Measurements from ENCODE around the gene ZNF385B.
A peak's percentile ranks its signal among the peaks of the same experiment; 100 is the strongest.

Gene ZNF385B

GRCh38 chr2:179580378-179581146, 280.9 kb downstream of the ZNF385B start:
- no peaks in the 10 kb centered on the region for H3K27me3 ChIP-seq (ENCODE audit: insufficient read depth, low read length, poor library complexity)
- H3K23ac ChIP-seq (ENCODE audit: low read length) = no peak overlapping the region
- H3K79me1 ChIP-seq (ENCODE audit: low read length) = no peaks in the 10 kb centered on the region
- H3K4ac ChIP-seq (ENCODE audit: low read depth, low read length) = no peak overlapping the region
- no peak overlapping the region for H3K56ac ChIP-seq (ENCODE audit: low read length)
- H3K4me2 ChIP-seq (ENCODE audit: low read length) = no peak overlapping the region
- no peaks in the 10 kb centered on the region for H3K4me1 ChIP-seq (ENCODE audit: control insufficient read depth, low read depth, low read length)
- no peak overlapping the region for H2AK5ac ChIP-seq (ENCODE audit: low read length)
- H3K36me3 ChIP-seq (ENCODE audit: control insufficient read depth, insufficient read depth, low read length) = no peaks in the 10 kb centered on the region
- no peak overlapping the region for H3K18ac ChIP-seq (ENCODE audit: low read length)
- no peak overlapping the region for H4K5ac ChIP-seq (ENCODE audit: low read length)
- peak; percentile 25 for DNase-seq
- no peak overlapping the region for H3K4me3 ChIP-seq (ENCODE audit: low read length)
- no CpG with 5 or more reads among the region's 4 CpGs for WGBS (ENCODE audit: extremely low coverage, insufficient coverage, low lambda C conversion rate)
- H2BK15ac ChIP-seq (replicated peaks; ENCODE audit: low read depth) = no peak overlapping the region
- no peak overlapping the region for H4K8ac ChIP-seq (ENCODE audit: low read depth, low read length)
- no peak overlapping the region for H2BK5ac ChIP-seq (ENCODE audit: low read length)
- H3K79me2 ChIP-seq (ENCODE audit: control insufficient read depth, insufficient read depth, low read length) = no peaks in the 10 kb centered on the region
- H2BK120ac ChIP-seq (ENCODE audit: low read depth, low read length) = no peak overlapping the region
- H3K9ac ChIP-seq (ENCODE audit: low read length) = no peak overlapping the region
- H3K27ac ChIP-seq (ENCODE audit: low read depth, low read length) = no peak overlapping the region

- Histone ChIP-seq H2BK120ac (ENCODE audit: low read depth, low read length) (no peak overlapping the region), H3K9ac (ENCODE audit: low read length) (no peak overlapping the region), H3K18ac (ENCODE audit: low read length) (no peak overlapping the region), H2BK15ac (replicated peaks; ENCODE audit: low read depth) (no peak overlapping the region), H4K5ac (ENCODE audit: low read length) (no peak overlapping the region), H3K4ac (ENCODE audit: low read depth, low read length) (no peak overlapping the region), H3K4me1 (ENCODE audit: control insufficient read depth, low read depth, low read length) (no peaks in the 10 kb centered on the region), H3K27me3 (ENCODE audit: insufficient read depth, low read length, poor library complexity) (no peaks in the 10 kb centered on the region), H3K56ac (ENCODE audit: low read length) (no peak overlapping the region), H3K79me2 (ENCODE audit: control insufficient read depth, insufficient read depth, low read length) (no peaks in the 10 kb centered on the region), H4K8ac (ENCODE audit: low read depth, low read length) (no peak overlapping the region), H3K4me3 (ENCODE audit: low read length) (no peak overlapping the region), H2BK5ac (ENCODE audit: low read length) (no peak overlapping the region), H3K36me3 (ENCODE audit: control insufficient read depth, insufficient read depth, low read length) (no peaks in the 10 kb centered on the region), H3K23ac (ENCODE audit: low read length) (no peak overlapping the region), H3K4me2 (ENCODE audit: low read length) (no peak overlapping the region), H2AK5ac (ENCODE audit: low read length) (no peak overlapping the region), H3K79me1 (ENCODE audit: low read length) (no peaks in the 10 kb centered on the region), H3K27ac (ENCODE audit: low read depth, low read length) (no peak overlapping the region)
- no peak for DNase-seq
These were observed 281.6 kb downstream of the ZNF385B start for GRCh38 chr2:179579800-179580199.

- H3K56ac ChIP-seq (ENCODE audit: low read length) = no peak overlapping the region
- no peak overlapping the region for H2BK120ac ChIP-seq (ENCODE audit: low read depth, low read length)
- no peak for DNase-seq
- H3K4me2 ChIP-seq (ENCODE audit: low read length) = no peak overlapping the region
- H3K4me3 ChIP-seq (ENCODE audit: low read length) = no peak overlapping the region
- H3K4ac ChIP-seq (ENCODE audit: low read depth, low read length) = no peak overlapping the region
- no peak overlapping the region for H3K23ac ChIP-seq (ENCODE audit: low read length)
- no peaks in the 10 kb centered on the region for H3K4me1 ChIP-seq (ENCODE audit: control insufficient read depth, low read depth, low read length)
- H3K79me1 ChIP-seq (ENCODE audit: low read length) = no peaks in the 10 kb centered on the region
- no peaks in the 10 kb centered on the region for H3K36me3 ChIP-seq (ENCODE audit: control insufficient read depth, insufficient read depth, low read length)
- no peak overlapping the region for H3K9ac ChIP-seq (ENCODE audit: low read length)
- WGBS (ENCODE audit: extremely low coverage, insufficient coverage, low lambda C conversion rate) = no CpG with 5 or more reads among the region's 2 CpGs
- H2AK5ac ChIP-seq (ENCODE audit: low read length) = no peak overlapping the region
- no peak overlapping the region for H3K18ac ChIP-seq (ENCODE audit: low read length)
- H2BK5ac ChIP-seq (ENCODE audit: low read length) = no peak overlapping the region
- H4K8ac ChIP-seq (ENCODE audit: low read depth, low read length) = no peak overlapping the region
- H3K79me2 ChIP-seq (ENCODE audit: control insufficient read depth, insufficient read depth, low read length) = no peaks in the 10 kb centered on the region
- no peaks in the 10 kb centered on the region for H3K27me3 ChIP-seq (ENCODE audit: insufficient read depth, low read length, poor library complexity)
- H2BK15ac ChIP-seq (replicated peaks; ENCODE audit: low read depth) = no peak overlapping the region
- H4K5ac ChIP-seq (ENCODE audit: low read length) = no peak overlapping the region
- H3K27ac ChIP-seq (ENCODE audit: low read depth, low read length) = no peak overlapping the region
These were observed 283.1 kb downstream of the ZNF385B start for GRCh38 chr2:179578171-179578916.

- no peaks in the 10 kb centered on the region for H3K79me2 ChIP-seq (ENCODE audit: control insufficient read depth, insufficient read depth, low read length)
- H4K8ac ChIP-seq (ENCODE audit: low read depth, low read length) = no peak overlapping the region
- H3K4me2 ChIP-seq (ENCODE audit: low read length) = no peak overlapping the region
- no peak overlapping the region for H3K18ac ChIP-seq (ENCODE audit: low read length)
- no peak overlapping the region for H3K4me3 ChIP-seq (ENCODE audit: low read length)
- H2BK120ac ChIP-seq (ENCODE audit: low read depth, low read length) = no peak overlapping the region
- H3K4me1 ChIP-seq (ENCODE audit: control insufficient read depth, low read depth, low read length) = no peaks in the 10 kb centered on the region
- H3K23ac ChIP-seq (ENCODE audit: low read length) = no peak overlapping the region
- no peak overlapping the region for H2AK5ac ChIP-seq (ENCODE audit: low read length)
- H3K27ac ChIP-seq (ENCODE audit: low read depth, low read length) = no peak overlapping the region
- no peaks in the 10 kb centered on the region for H3K36me3 ChIP-seq (ENCODE audit: control insufficient read depth, insufficient read depth, low read length)
- no peak overlapping the region for H3K9ac ChIP-seq (ENCODE audit: low read length)
- no peak overlapping the region for H3K4ac ChIP-seq (ENCODE audit: low read depth, low read length)
- H3K56ac ChIP-seq (ENCODE audit: low read length) = no peak overlapping the region
- H3K79me1 ChIP-seq (ENCODE audit: low read length) = no peaks in the 10 kb centered on the region
- H4K5ac ChIP-seq (ENCODE audit: low read length) = no peak overlapping the region
- H2BK5ac ChIP-seq (ENCODE audit: low read length) = no peak overlapping the region
- H3K27me3 ChIP-seq (ENCODE audit: insufficient read depth, low read length, poor library complexity) = no peaks in the 10 kb centered on the region
- no peak for DNase-seq
- WGBS (ENCODE audit: extremely low coverage, insufficient coverage, low lambda C conversion rate) = no CpG with 5 or more reads among the region's 3 CpGs
- no peak overlapping the region for H2BK15ac ChIP-seq (replicated peaks; ENCODE audit: low read depth)
These were observed 287.3 kb downstream of the ZNF385B start for GRCh38 chr2:179574061-179574519.

GRCh38 chr2:179572544-179572943, 288.9 kb downstream of the ZNF385B start:
- WGBS (ENCODE audit: extremely low coverage, insufficient coverage, low lambda C conversion rate) = no CpG with 5 or more reads among the region's 2 CpGs
- H3K56ac ChIP-seq (ENCODE audit: low read length) = no peak overlapping the region
- no peaks in the 10 kb centered on the region for H3K36me3 ChIP-seq (ENCODE audit: control insufficient read depth, insufficient read depth, low read length)
- H2AK5ac ChIP-seq (ENCODE audit: low read length) = no peak overlapping the region
- no peak overlapping the region for H3K23ac ChIP-seq (ENCODE audit: low read length)
- no peaks in the 10 kb centered on the region for H3K4me1 ChIP-seq (ENCODE audit: control insufficient read depth, low read depth, low read length)
- H3K4me2 ChIP-seq (ENCODE audit: low read length) = no peak overlapping the region
- no peak overlapping the region for H2BK5ac ChIP-seq (ENCODE audit: low read length)
- H3K27me3 ChIP-seq (ENCODE audit: insufficient read depth, low read length, poor library complexity) = no peaks in the 10 kb centered on the region
- no peak overlapping the region for H2BK120ac ChIP-seq (ENCODE audit: low read depth, low read length)
- H3K4ac ChIP-seq (ENCODE audit: low read depth, low read length) = no peak overlapping the region
- no peak overlapping the region for H4K8ac ChIP-seq (ENCODE audit: low read depth, low read length)
- H3K18ac ChIP-seq (ENCODE audit: low read length) = no peak overlapping the region
- no peak overlapping the region for H3K4me3 ChIP-seq (ENCODE audit: low read length)
- no peaks in the 10 kb centered on the region for H3K79me2 ChIP-seq (ENCODE audit: control insufficient read depth, insufficient read depth, low read length)
- H3K9ac ChIP-seq (ENCODE audit: low read length) = no peak overlapping the region
- H3K79me1 ChIP-seq (ENCODE audit: low read length) = no peaks in the 10 kb centered on the region
- H2BK15ac ChIP-seq (replicated peaks; ENCODE audit: low read depth) = no peak overlapping the region
- no peak overlapping the region for H4K5ac ChIP-seq (ENCODE audit: low read length)
- no peak overlapping the region for H3K27ac ChIP-seq (ENCODE audit: low read depth, low read length)
- no peak for DNase-seq

Data from mesendoderm (in vitro differentiated cells).